Peyer's patch (tissue), 4 donors: Measurements from ENCODE around the gene IL3. TPM values are rescaled to one million over a fixed set of nuclear protein-coding genes. Genes with fewer than 3 reads are reported as not detected.
A peak's percentile ranks its signal among the peaks of the same experiment; 100 is the strongest.

ENCODE experiments used
- DNase-seq, 3 donors: peaks; one replicate each; pipeline ENCODE4 v3.0.0-alpha.2; 2017 to 2019
- H3K27ac ChIP-seq, 4 donors: fragments of 200-600 bp; sonication (generic); one replicate each; pipeline ENCODE4 v1.5.1; 2016 to 2019
- H3K27me3 ChIP-seq, 2 donors: fragments of 200-600 bp; sonication (generic); one replicate each; pipeline ENCODE4 v1.5.1; 2019
- H3K36me3 ChIP-seq, 3 donors: fragments of 200-600 bp; sonication (generic); one replicate each; pipeline ENCODE4 v1.5.1; 2016 to 2019
- H3K4me1 ChIP-seq, 4 donors: fragments of 200-600 bp; sonication (generic); one replicate each; pipeline ENCODE4 v1.5.1; 2016 to 2019
- H3K4me3 ChIP-seq, 4 donors: fragments of 200-600 bp; sonication (generic); 1 replicate in 3 of 4; 2 replicates in 1 of 4; pipeline ENCODE4 v1.5.1; 2016 to 2019; ENCODE audit warnings: mild to moderate bottlenecking in 1 of 4
- H3K9me3 ChIP-seq, 4 donors: fragments of 200-600 bp; sonication (generic); one replicate each; pipeline ENCODE4 v1.5.1; 2016 to 2019; ENCODE audit warnings: mild to moderate bottlenecking in 1 of 4
- CTCF ChIP-seq, 6 experiments: fragments of 450-650 bp in 4 of 6; fragments of 200-600 bp in 2 of 6; sonication (generic) in 1 of 6; IDR thresholded peaks; one replicate each; pipeline ENCODE4 v1.5.1; 2017 to 2019; ENCODE audit warnings: antibody characterized with exemption in 6 of 6, mild to moderate bottlenecking in 3 of 6, moderate library complexity in 1 of 6
- POLR2A ChIP-seq, 2 donors: fragments of 450-650 bp; IDR thresholded peaks; one replicate each; pipeline ENCODE4 v1.5.1; 2017; ENCODE audit warnings: antibody characterized with exemption in 2 of 2, mild to moderate bottlenecking in 2 of 2, moderate library complexity in 2 of 2
- total RNA-seq, 4 donors: library from RNA; depleted of rRNA; stranded (reverse); fragments of >200 nt; gene quantifications; one replicate each; pipeline ENCODE4 v1.1.0, GENCODE V29; 2016

Gene IL3
- total RNA-seq, 4 donors from 2014 or later = not detected

- TF ChIP-seq POLR2A (IDR thresholded peaks at IDR 0.05) (no peak), CTCF (IDR thresholded peaks at IDR 0.05) (no peak)
- Histone ChIP-seq H3K27me3 (no peaks in the 10 kb centered on the region), H3K9me3 (no peaks in the 10 kb centered on the region), H3K4me3 (no peak overlapping the region), H3K4me1 (peaks cover 0 to 5% (median 2%) of the 10 kb centered on the region in 4 donors), H3K27ac (no peak overlapping the region), H3K36me3 (no peaks in the 10 kb centered on the region)
- DNase-seq = no peak
Measured at GRCh38 chr5:132024117-132024435, 36.4 kb upstream of the IL3 start.

GRCh38 chr5:132024789-132025402 lies 35.6 kb upstream of the IL3 start:
- no peak for DNase-seq
- Histone ChIP-seq H3K27me3 (no peaks in the 10 kb centered on the region), H3K36me3 (no peaks in the 10 kb centered on the region), H3K4me1 (peaks cover 0 to 3% (median under 1%) of the 10 kb centered on the region in 4 donors), H3K27ac (no peak overlapping the region), H3K9me3 (no peaks in the 10 kb centered on the region), H3K4me3 (no peak overlapping the region)
- no peak for TF ChIP-seq CTCF (IDR thresholded peaks at IDR 0.05)

GRCh38 chr5:132025403-132025971 lies 35.0 kb upstream of the IL3 start:
- Histone ChIP-seq H3K27me3 (no peaks in the 10 kb centered on the region), H3K9me3 (no peaks in the 10 kb centered on the region), H3K4me1 (peaks cover 0 to 2% (median 0%) of the 10 kb centered on the region in 4 donors), H3K27ac (no peak overlapping the region), H3K4me3 (no peak overlapping the region), H3K36me3 (no peaks in the 10 kb centered on the region)
- no peak for DNase-seq
- no peak for TF ChIP-seq POLR2A (IDR thresholded peaks at IDR 0.05)
- TF ChIP-seq CTCF (IDR thresholded peaks at IDR 0.05) = no peak

- Histone ChIP-seq H3K27me3 (no peaks in the 10 kb centered on the region), H3K4me3 (no peak overlapping the region), H3K4me1 (no peaks in the 10 kb centered on the region), H3K27ac (no peak overlapping the region), H3K9me3 (no peaks in the 10 kb centered on the region), H3K36me3 (no peaks in the 10 kb centered on the region)
- DNase-seq = peak in 1 of 3 donors; percentile 68
- TF ChIP-seq CTCF (IDR thresholded peaks at IDR 0.05) (no peak), POLR2A (IDR thresholded peaks at IDR 0.05) (no peak)
Measured at GRCh38 chr5:132026516-132027008, 33.9 kb upstream of the IL3 start.

- Histone ChIP-seq H3K36me3 (no peaks in the 10 kb centered on the region), H3K4me1 (no peaks in the 10 kb centered on the region), H3K27ac (no peak overlapping the region), H3K4me3 (no peak overlapping the region), H3K9me3 (no peaks in the 10 kb centered on the region), H3K27me3 (no peaks in the 10 kb centered on the region)
- DNase-seq = no peak
- TF ChIP-seq POLR2A (IDR thresholded peaks at IDR 0.05) (no peak), CTCF (IDR thresholded peaks at IDR 0.05) (no peak)
Measured at GRCh38 chr5:132027027-132027426, 33.4 kb upstream of the IL3 start.
